K562 (cell line): ENCODE data around the gene TADA2A.

ENCODE experiments used
- ATF3 ChIP-seq, 2 experiments: fragments of 450-650 bp in 1 of 2; sonication (generic) in 1 of 2; formaldehyde crosslinking in 1 of 2; IDR thresholded peaks in 1 of 2; conservative IDR thresholded peaks in 1 of 2; 2 replicates each; pipeline versions ENCODE4 v1.6.1 to v1.8.1; 2016 to 2023; ENCODE audit warnings: mild to moderate bottlenecking in 2 of 2, moderate library complexity in 2 of 2, inconsistent platforms in 1 of 2, missing genetic modification reagents in 1 of 2
- CTCF ChIP-seq, 3 experiments: IDR thresholded peaks in 2 of 3; conservative IDR thresholded peaks in 1 of 3; 2 replicates each; pipeline ENCODE4 v1.5.1; 2011 to 2012; ENCODE audit warnings: low read length in 3 of 3, mild to moderate bottlenecking in 3 of 3, control low read depth in 2 of 3, improper control_type of control experiment in 1 of 3, inconsistent platforms in 1 of 3, low read depth in 1 of 3, mixed read lengths in 1 of 3, moderate library complexity in 1 of 3; ENCODE audit not compliant: insufficient read depth in 2 of 3
- ELF1 ChIP-seq: fragments of 200-800 bp; sonication (Bioruptor generic); IDR thresholded peaks from 2 replicates; pipeline ENCODE4 v1.6.1; 2016; ENCODE audit warnings: missing genetic modification characterization, missing compliant biosample characterization
- EP300 ChIP-seq: IDR thresholded peaks from 2 replicates; pipeline ENCODE4 v1.6.1; 2012; ENCODE audit warnings: low read length, improper control_type of control experiment
- PATZ1 ChIP-seq: fragments of 250-450 bp; sonication (Bioruptor Pico); IDR thresholded peaks from 2 replicates; pipeline ENCODE4 v1.5.0; 2020; ENCODE audit warnings: mild to moderate bottlenecking, borderline replicate concordance
- TBP ChIP-seq: optimal IDR thresholded peaks from 2 replicates; pipeline ENCODE3; 2011; ENCODE audit warnings: low read depth, low read length, improper control_type of control experiment
- USF1 ChIP-seq: sonication (generic); formaldehyde crosslinking; IDR thresholded peaks from 2 replicates; pipeline ENCODE4 v1.9.0; 2022; ENCODE audit warnings: mild to moderate bottlenecking, missing genetic modification reagents
- ZFP91 ChIP-seq: sonication (generic); formaldehyde crosslinking; IDR thresholded peaks from 2 replicates; pipeline ENCODE4 v1.8.0; 2022; ENCODE audit warnings: mild to moderate bottlenecking, missing genetic modification reagents
- ZNF121 ChIP-seq: sonication (generic); formaldehyde crosslinking; conservative IDR thresholded peaks from 2 replicates; pipeline ENCODE4 v1.8.0; 2022; ENCODE audit warnings: missing genetic modification reagents
- ZNF146 ChIP-seq: IDR thresholded peaks from one replicate; pipeline ENCODE4 v1.6.1; 2018; ENCODE audit warnings: missing compliant biosample characterization; ENCODE audit not compliant: unreplicated experiment

- TF ChIP-seq ELF1 (tag), result no peak
- no peak for TF ChIP-seq ATF3 (IDR thresholded peaks at IDR 0.05)
- TF ChIP-seq ATF3 (CRISPR knock-in tag; conservative IDR thresholded peaks at IDR 0.05), result no peak
- TF ChIP-seq CTCF (IDR thresholded peaks at IDR 0.05 in 2 of 3, conservative IDR thresholded peaks at IDR 0.05 in 1 of 3; ENCODE audit: insufficient read depth in 2 of 3, low read depth in 1 of 3, low read length in 3 of 3), result peak in 1 of 3 experiments; percentile 29; a peak in 2 of 6 replicates
- no peak for TF ChIP-seq ZNF146 (CRISPR knock-in tag)
- no peak for TF ChIP-seq USF1 (CRISPR knock-in tag)
- TF ChIP-seq TBP, result no peak
- TF ChIP-seq ZFP91 (CRISPR knock-in tag), result no peak
- TF ChIP-seq ZNF121 (CRISPR knock-in tag), result no peak
- TF ChIP-seq EP300, result no peak
- no peak for TF ChIP-seq PATZ1 (CRISPR knock-in tag)
These were observed 31.5 kb downstream of the TADA2A start for GRCh38 chr17:37438141-37438540.
